SK-N-SH (cell line): ENCODE results near the gene ZNF567.

Experiments used
- ELF1 ChIP-seq: IDR thresholded peaks from 2 replicates; pipeline ENCODE4 v1.4.0; 2012
- GATA2 ChIP-seq: sonication (generic); formaldehyde crosslinking; IDR thresholded peaks from 2 replicates; pipeline ENCODE4 v1.5.0; 2020; ENCODE audit warnings: mild to moderate bottlenecking, missing genetic modification reagents
- SIN3A ChIP-seq: IDR thresholded peaks from 2 replicates; pipeline ENCODE4 v1.6.1; 2012; ENCODE audit warnings: low read depth, mild to moderate bottlenecking, low read length, moderate library complexity, borderline replicate concordance
- USF1 ChIP-seq: IDR thresholded peaks from 2 replicates; pipeline ENCODE4 v1.4.0; 2012; ENCODE audit warnings: low read depth, borderline replicate concordance
- TF ChIP-seq, protein P1 (sequence below): fragments of 200-600 bp; sonication (generic); IDR thresholded peaks from 2 replicates; pipeline ENCODE4 v1.6.1; 2017; ENCODE audit warnings: antibody characterized with exemption, mild to moderate bottlenecking, moderate library complexity

DNA sequence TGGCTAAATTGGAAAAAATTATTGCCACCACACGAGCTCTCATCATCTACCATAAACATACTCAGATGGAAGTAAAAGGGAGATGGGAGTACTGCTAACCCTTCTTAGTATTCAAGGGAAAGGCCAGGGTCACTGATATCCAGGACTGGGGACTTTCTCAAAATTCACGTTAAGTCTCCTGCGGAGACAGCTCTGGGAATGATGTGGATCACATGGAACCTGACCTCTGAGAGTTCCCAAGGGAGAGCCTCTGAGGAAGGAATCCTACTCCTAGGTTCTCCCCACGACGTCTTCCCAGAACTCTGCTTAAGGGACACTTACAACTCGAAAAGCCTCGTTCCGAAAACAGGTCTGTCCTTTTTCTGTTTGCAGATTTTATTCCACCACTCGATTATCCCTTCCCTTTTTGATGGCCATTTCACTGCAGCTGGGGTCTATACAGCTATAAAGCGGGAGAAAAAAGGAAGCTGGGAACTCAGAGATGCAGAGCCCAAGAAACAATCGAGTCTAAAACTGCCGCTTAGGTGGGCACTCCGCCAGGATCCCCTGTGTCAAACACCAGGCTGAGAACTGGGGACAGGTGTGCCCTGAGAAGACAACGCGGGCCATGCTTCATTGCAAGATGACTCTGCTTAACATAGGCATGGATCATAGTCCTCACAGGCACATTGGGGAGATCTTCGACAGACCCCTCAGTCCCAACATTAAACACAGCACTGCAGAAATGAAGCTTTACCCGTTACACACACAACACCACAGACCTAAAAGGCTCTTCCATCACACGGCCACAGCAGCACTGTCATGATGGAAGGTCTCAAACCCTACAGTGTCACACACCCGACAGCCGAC is 823 bp upstream of the ZNF567 start:
- no peak for TF ChIP-seq SIN3A
- TF ChIP-seq, protein P1, sequence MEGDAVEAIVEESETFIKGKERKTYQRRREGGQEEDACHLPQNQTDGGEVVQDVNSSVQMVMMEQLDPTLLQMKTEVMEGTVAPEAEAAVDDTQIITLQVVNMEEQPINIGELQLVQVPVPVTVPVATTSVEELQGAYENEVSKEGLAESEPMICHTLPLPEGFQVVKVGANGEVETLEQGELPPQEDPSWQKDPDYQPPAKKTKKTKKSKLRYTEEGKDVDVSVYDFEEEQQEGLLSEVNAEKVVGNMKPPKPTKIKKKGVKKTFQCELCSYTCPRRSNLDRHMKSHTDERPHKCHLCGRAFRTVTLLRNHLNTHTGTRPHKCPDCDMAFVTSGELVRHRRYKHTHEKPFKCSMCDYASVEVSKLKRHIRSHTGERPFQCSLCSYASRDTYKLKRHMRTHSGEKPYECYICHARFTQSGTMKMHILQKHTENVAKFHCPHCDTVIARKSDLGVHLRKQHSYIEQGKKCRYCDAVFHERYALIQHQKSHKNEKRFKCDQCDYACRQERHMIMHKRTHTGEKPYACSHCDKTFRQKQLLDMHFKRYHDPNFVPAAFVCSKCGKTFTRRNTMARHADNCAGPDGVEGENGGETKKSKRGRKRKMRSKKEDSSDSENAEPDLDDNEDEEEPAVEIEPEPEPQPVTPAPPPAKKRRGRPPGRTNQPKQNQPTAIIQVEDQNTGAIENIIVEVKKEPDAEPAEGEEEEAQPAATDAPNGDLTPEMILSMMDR = no peak
- no peak for TF ChIP-seq ELF1
- no peak for TF ChIP-seq USF1
- TF ChIP-seq GATA2 (CRISPR knock-in tag) = no peak
